Lower leg skin (tissue), 4 donors: Measurements from ENCODE around the gene ZSCAN5C. TPM values are rescaled to one million over a fixed set of nuclear protein-coding genes. Genes with fewer than 3 reads are reported as not detected.

ENCODE experiments used
- DNase-seq, 2 donors: peaks; one replicate each; pipeline ENCODE4 v3.0.0-alpha.2; 2019; ENCODE audit warnings: low spot score in 2 of 2
- H3K4me3 ChIP-seq: fragments of 200-600 bp; sonication (generic); 2 replicates; pipeline ENCODE4 v1.5.1; 2017; ENCODE audit warnings: mild to moderate bottlenecking, low read depth; ENCODE audit not compliant: poor library complexity, severe bottlenecking
- POLR2A ChIP-seq, 2 donors: fragments of 450-650 bp; IDR thresholded peaks; one replicate each; pipeline ENCODE4 v1.6.1; 2016 to 2017; ENCODE audit warnings: antibody characterized with exemption in 2 of 2, mild to moderate bottlenecking in 1 of 2, moderate library complexity in 1 of 2
- WGBS, 2 donors: methylation state at CpG; one replicate each; pipeline ENCODE4 v1.1.5; 2018; 5-methylcytosine and 5-hydroxymethylcytosine counted together
- intact Hi-C: fragments of 100-400 bp; cut with DNase I; formaldehyde crosslinking; loops from one replicate; pipeline ENCODE4 v1.15.0; 2023; ENCODE audit warnings: low total_unique reads
- total RNA-seq, 4 donors: library from RNA; depleted of rRNA; stranded (reverse); fragments of >200 nt; gene quantifications; one replicate each; pipeline ENCODE4 v1.1.0, GENCODE V29; 2016
- TF ChIP-seq, protein P1 (sequence below), 3 donors: fragments of 450-650 bp; IDR thresholded peaks; one replicate each; pipeline ENCODE4 v1.5.1; 2016; ENCODE audit warnings: antibody characterized with exemption in 3 of 3, mild to moderate bottlenecking in 3 of 3, moderate library complexity in 2 of 3

The ZSCAN5C gene
- total RNA-seq, 4 donors from 2014 or later: not detected

- WGBS, 2 donors: 24 to 34% methylated on average over 10 of the region's 10 CpGs
- intact Hi-C loops: loop anchor here (10.0 kb wide), 1 partner anchor 92 kb away; no protein-coding TSS in a partner anchor
- H3K4me3 ChIP-seq: no peak overlapping the region
- TF ChIP-seq, protein P1, sequence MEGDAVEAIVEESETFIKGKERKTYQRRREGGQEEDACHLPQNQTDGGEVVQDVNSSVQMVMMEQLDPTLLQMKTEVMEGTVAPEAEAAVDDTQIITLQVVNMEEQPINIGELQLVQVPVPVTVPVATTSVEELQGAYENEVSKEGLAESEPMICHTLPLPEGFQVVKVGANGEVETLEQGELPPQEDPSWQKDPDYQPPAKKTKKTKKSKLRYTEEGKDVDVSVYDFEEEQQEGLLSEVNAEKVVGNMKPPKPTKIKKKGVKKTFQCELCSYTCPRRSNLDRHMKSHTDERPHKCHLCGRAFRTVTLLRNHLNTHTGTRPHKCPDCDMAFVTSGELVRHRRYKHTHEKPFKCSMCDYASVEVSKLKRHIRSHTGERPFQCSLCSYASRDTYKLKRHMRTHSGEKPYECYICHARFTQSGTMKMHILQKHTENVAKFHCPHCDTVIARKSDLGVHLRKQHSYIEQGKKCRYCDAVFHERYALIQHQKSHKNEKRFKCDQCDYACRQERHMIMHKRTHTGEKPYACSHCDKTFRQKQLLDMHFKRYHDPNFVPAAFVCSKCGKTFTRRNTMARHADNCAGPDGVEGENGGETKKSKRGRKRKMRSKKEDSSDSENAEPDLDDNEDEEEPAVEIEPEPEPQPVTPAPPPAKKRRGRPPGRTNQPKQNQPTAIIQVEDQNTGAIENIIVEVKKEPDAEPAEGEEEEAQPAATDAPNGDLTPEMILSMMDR (IDR thresholded peaks at IDR 0.05): no peak
- TF ChIP-seq POLR2A (IDR thresholded peaks at IDR 0.05): no peak
- peak; percentile 26 to 93 for DNase-seq
Observed at GRCh38 chr19:56252699-56253422, 50.8 kb downstream of the ZSCAN5C start.

DNA sequence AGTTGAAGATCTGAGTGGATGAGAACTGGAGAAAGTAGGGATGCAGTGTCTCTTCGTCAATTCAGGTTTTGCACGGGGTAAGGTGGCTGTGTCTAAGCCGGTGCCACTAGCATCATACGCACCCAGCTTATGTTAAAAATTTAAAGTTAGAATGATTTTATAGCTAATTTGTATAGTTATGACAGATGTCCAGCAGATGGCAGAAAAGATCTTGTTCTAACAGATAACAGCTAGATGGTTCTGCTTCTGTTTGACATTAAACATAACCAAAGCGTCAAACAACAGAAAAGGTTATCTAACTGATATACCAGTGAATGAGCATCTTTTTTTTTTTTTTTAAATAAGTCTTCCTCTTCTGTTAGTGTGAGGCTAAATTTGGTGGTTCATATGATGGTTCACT lies 51.7 kb downstream of the ZSCAN5C start:
- 31 to 32% methylated on average over 5 of the region's 5 CpGs for WGBS, 2 donors
- DNase-seq: no peak
- intact Hi-C loops: loop anchor here (10.0 kb wide), 1 partner anchor 91 kb away; no protein-coding TSS in a partner anchor
- TF ChIP-seq, protein P1 (IDR thresholded peaks at IDR 0.05): no peak
- no peak for TF ChIP-seq POLR2A (IDR thresholded peaks at IDR 0.05)
- no peak overlapping the region for H3K4me3 ChIP-seq

GRCh38 chr19:56258272-56258671 lies 56.2 kb downstream of the ZSCAN5C start:
- no peak overlapping the region for H3K4me3 ChIP-seq
- TF ChIP-seq, protein P1 (IDR thresholded peaks at IDR 0.05): no peak
- TF ChIP-seq POLR2A (IDR thresholded peaks at IDR 0.05): no peak
- WGBS, 2 donors: 83 to 86% methylated on average over 12 of the region's 12 CpGs
- intact Hi-C loops: loop anchor here (10.0 kb wide), 1 partner anchor 87 kb away; no protein-coding TSS in a partner anchor
- DNase-seq: no peak

Other genes starting within 250 kb of the ZSCAN5C start
- gene NLRP5, start 215.5 kb upstream of the ZSCAN5C start, total RNA-seq: not detected
- gene ZNF787, start 81.0 kb upstream of the ZSCAN5C start, total RNA-seq: 10 to 100 TPM; 11.6 to 21.5 (median 19.9) TPM
- gene ZNF444, start 61.0 kb upstream of the ZSCAN5C start, total RNA-seq: 10 to 100 TPM; 22.1 to 39.5 (median 30.6) TPM
- not detected for gene GALP, start 26.3 kb upstream of the ZSCAN5C start, total RNA-seq
- not detected for gene ZSCAN5B, start 4.5 kb upstream of the ZSCAN5C start, total RNA-seq
- gene EDDM13, start 70.5 kb downstream of the ZSCAN5C start, total RNA-seq: 1 to 10 TPM in 3 of 4 donors, not detected in 1; 1.8 to 7.0 (median 5.7) TPM
- 1 to 10 TPM; 2.4 to 7.6 (median 4.9) TPM for gene ZSCAN5A, start 112.6 kb downstream of the ZSCAN5C start, total RNA-seq
- gene ZNF582, start 191.3 kb downstream of the ZSCAN5C start, total RNA-seq: 1 to 10 TPM; 2.9 to 5.4 (median 4.3) TPM
- gene ZNF583, start 202.1 kb downstream of the ZSCAN5C start, total RNA-seq: 1 to 10 TPM; 2.1 to 3.8 (median 2.6) TPM